EH (cell line): Measurements from ENCODE around the gene KIR2DL3.

Source experiments
- DNase-seq: peaks from one replicate; pipeline ENCODE4 v3.0.0-alpha.2; 2015; ENCODE audit warnings: low read depth

KIR2DL3 gene

DNA sequence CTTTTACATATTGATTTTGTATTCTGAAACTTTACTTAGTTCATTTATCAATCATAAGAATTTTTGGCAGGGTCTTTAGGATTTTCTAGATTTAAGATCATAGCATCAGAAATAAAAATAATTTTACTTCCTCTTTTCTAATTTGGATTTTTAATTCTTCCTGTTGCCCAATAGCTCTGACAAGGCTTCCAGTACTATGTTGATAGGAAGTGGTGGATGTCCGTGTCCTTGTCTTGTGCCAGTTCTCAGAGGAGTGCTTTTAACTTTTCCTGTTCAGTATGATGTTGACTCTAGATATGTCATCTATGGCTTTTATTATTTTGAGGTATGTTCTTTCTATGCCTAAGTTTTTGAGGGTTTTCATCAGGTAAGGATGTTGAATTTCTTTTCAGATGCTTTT is 57.4 kb downstream of the KIR2DL3 start:
- no peak for DNase-seq
